K562 (cell line): Measurements from ENCODE around the gene DCAF17. TPM values are rescaled to one million over a fixed set of nuclear protein-coding genes. Genes with fewer than 3 reads are reported as not detected.

Experiments
- ARID4B ChIP-seq: sonication (generic); formaldehyde crosslinking; IDR thresholded peaks from 2 replicates; pipeline ENCODE4 v1.8.0; 2022; ENCODE audit warnings: mild to moderate bottlenecking, missing genetic modification reagents
- BRD9 ChIP-seq: fragments of 450-650 bp; IDR thresholded peaks from 2 replicates; pipeline ENCODE4 v1.6.1; 2018; ENCODE audit warnings: low read depth; ENCODE audit not compliant: partially characterized antibody
- BRF1 ChIP-seq: IDR thresholded peaks from 3 replicates; pipeline ENCODE4 v1.6.1; 2011; ENCODE audit warnings: borderline replicate concordance, mild to moderate bottlenecking; ENCODE audit not compliant: insufficient read length; ENCODE audit errors: extremely low read depth
- COPS2 ChIP-seq: fragments of 450-650 bp; conservative IDR thresholded peaks from 2 replicates; pipeline ENCODE4 v1.6.1; 2016; ENCODE audit warnings: mild to moderate bottlenecking, moderate library complexity
- DMBX1 ChIP-seq: fragments of 250-450 bp; sonication (Bioruptor Pico); IDR thresholded peaks from 2 replicates; pipeline ENCODE4 v1.8.0; 2022; ENCODE audit warnings: inconsistent platforms, mild to moderate bottlenecking, moderate library complexity, borderline replicate concordance
- E2F8 ChIP-seq: fragments of 450-650 bp; IDR thresholded peaks from 2 replicates; pipeline ENCODE4 v1.7.1; 2018; ENCODE audit warnings: mild to moderate bottlenecking, low read depth; ENCODE audit not compliant: partially characterized antibody
- EHMT2 ChIP-seq: fragments of 450-650 bp; IDR thresholded peaks from 2 replicates; pipeline ENCODE4 v1.6.1; 2018; ENCODE audit warnings: antibody characterized with exemption
- EP400 ChIP-seq: fragments of 450-650 bp; IDR thresholded peaks from 2 replicates; pipeline ENCODE4 v1.6.1; 2017; ENCODE audit warnings: antibody characterized with exemption, mild to moderate bottlenecking, moderate library complexity
- ETV5 ChIP-seq: sonication (generic); formaldehyde crosslinking; IDR thresholded peaks from 2 replicates; pipeline ENCODE4 v1.4.0; 2020; ENCODE audit warnings: low read depth, mild to moderate bottlenecking, missing genetic modification reagents
- FOXA1 ChIP-seq: fragments of 450-650 bp; IDR thresholded peaks from 2 replicates; pipeline ENCODE4 v1.6.1; 2016; ENCODE audit warnings: mild to moderate bottlenecking, borderline replicate concordance
- FOXA3 ChIP-seq, 2 experiments: fragments of 450-650 bp in 1 of 2; sonication (generic) in 1 of 2; formaldehyde crosslinking; IDR thresholded peaks in 1 of 2; conservative IDR thresholded peaks in 1 of 2; 2 replicates each; pipeline versions ENCODE4 v1.4.0 to v1.8.0; 2020 to 2022; ENCODE audit warnings: mild to moderate bottlenecking in 2 of 2, missing genetic modification reagents in 1 of 2
- JUNB ChIP-seq: fragments of 450-650 bp; formaldehyde crosslinking; conservative IDR thresholded peaks from 2 replicates; pipeline ENCODE4 v1.4.0; 2020; ENCODE audit warnings: mild to moderate bottlenecking
- KLF13 ChIP-seq: fragments of 450-650 bp; IDR thresholded peaks from 2 replicates; pipeline ENCODE4 v1.6.1; 2016; ENCODE audit warnings: missing genetic modification characterization, low read depth, mild to moderate bottlenecking, missing compliant biosample characterization, moderate library complexity, borderline replicate concordance
- MEF2A ChIP-seq: IDR thresholded peaks from 2 replicates; pipeline ENCODE4 v1.6.1; 2011; ENCODE audit warnings: low read depth, mild to moderate bottlenecking, low read length, moderate library complexity; ENCODE audit not compliant: control insufficient read depth
- NR2C2 ChIP-seq, 2 experiments: fragments of 200-800 bp in 1 of 2; sonication (Bioruptor generic) in 1 of 2; sonication (generic) in 1 of 2; formaldehyde crosslinking in 1 of 2; IDR thresholded peaks; 2 replicates each; pipeline versions ENCODE4 v1.6.1 to v1.8.0; 2016 to 2022; ENCODE audit warnings: mild to moderate bottlenecking in 1 of 2, missing compliant biosample characterization in 1 of 2, missing genetic modification characterization in 1 of 2, missing genetic modification reagents in 1 of 2
- RFX5 ChIP-seq: IDR thresholded peaks from 2 replicates; pipeline ENCODE4 v1.6.1; 2011; ENCODE audit warnings: low read depth, mild to moderate bottlenecking, improper control_type of control experiment, low read length
- USF2 ChIP-seq: sonication (generic); formaldehyde crosslinking; IDR thresholded peaks from 2 replicates; pipeline ENCODE4 v1.5.0; 2020; ENCODE audit warnings: missing genetic modification reagents
- YY1 ChIP-seq, 3 experiments: IDR thresholded peaks; 2 replicates each; pipeline ENCODE4 v1.6.1; 2011; ENCODE audit warnings: low read length in 2 of 3, mild to moderate bottlenecking in 2 of 3, moderate library complexity in 2 of 3, borderline replicate concordance in 1 of 3, control low read depth in 1 of 3, low read depth in 1 of 3; ENCODE audit not compliant: insufficient read depth in 3 of 3, insufficient replicate concordance in 2 of 3, control insufficient read depth in 1 of 3, insufficient read length in 1 of 3; ENCODE audit errors: extremely low read depth in 1 of 3
- ZC3H4 ChIP-seq: sonication (generic); formaldehyde crosslinking; IDR thresholded peaks from 2 replicates; pipeline ENCODE4 v1.9.0; 2021; ENCODE audit warnings: missing genetic modification reagents, borderline replicate concordance
- ZNF184 ChIP-seq: sonication (generic); formaldehyde crosslinking; IDR thresholded peaks from 2 replicates; pipeline ENCODE4 v1.5.0; 2020; ENCODE audit warnings: missing genetic modification reagents
- ZNF444 ChIP-seq: fragments of 250-450 bp; sonication (Bioruptor Pico); IDR thresholded peaks from 2 replicates; pipeline ENCODE4 v1.4.0; 2020; ENCODE audit warnings: mild to moderate bottlenecking, moderate library complexity
- polyA plus RNA-seq, 8 experiments: library from polyadenylated mRNA; depleted of rRNA in 4 of 8; stranded (reverse) in 5 of 8; unstranded in 3 of 8; fragments of >200 nt; fragmentation: Nextera tagmentation in 2 of 8; fragmentation: Illumina TruSeq in 1 of 8; extraction: Ambion mirVana in 2 of 8; extraction: Trizol in 1 of 8; gene quantifications; 2 replicates each; pipeline versions ENCODE4 v1.2.1 to v1.2.3, GENCODE V29; 2011 to 2014; ENCODE audit warnings: inconsistent platforms in 1 of 8, missing spikeins in 1 of 8
- total RNA-seq, 7 experiments: library from RNA; depleted of rRNA in 6 of 7; stranded (reverse); fragments of >200 nt in 6 of 7; fragmentation: Illumina TruSeq in 2 of 7; extraction: Trizol in 2 of 7; gene quantifications; 2 replicates each; pipeline versions ENCODE4 v1.2.1 to v1.2.3, GENCODE V29; 2011 to 2021; ENCODE audit warnings: low replicate concordance in 1 of 7

Gene DCAF17
- total and polyA plus RNA-seq, 9 of the 15 experiments (the other 6 are each of a cell fraction or from before 2014, with no cell fraction given): 10.0 to 38.5 (median 27.1) TPM

- TF ChIP-seq ARID4B (CRISPR knock-in tag): no peak
- no peak for TF ChIP-seq MEF2A
- peak; percentile 92 for TF ChIP-seq NR2C2 (CRISPR knock-in tag; IDR thresholded peaks at IDR 0.05)
- no peak for TF ChIP-seq NR2C2 (tag; IDR thresholded peaks at IDR 0.05)
- peak in 1 of 3 experiments; percentile 60 for TF ChIP-seq YY1 (IDR thresholded peaks at IDR 0.05; ENCODE audit: borderline replicate concordance in 1 of 3, control insufficient read depth in 1 of 3, extremely low read depth in 1 of 3, insufficient read depth in 3 of 3, insufficient read length in 1 of 3, insufficient replicate concordance in 2 of 3, low read depth in 1 of 3, low read length in 2 of 3)
- TF ChIP-seq RFX5: no peak
- no peak for TF ChIP-seq ZNF444 (CRISPR knock-in tag)
- no peak for TF ChIP-seq ZNF184 (CRISPR knock-in tag)
- no peak for TF ChIP-seq FOXA1
- TF ChIP-seq E2F8: no peak
- no peak; a peak in 1 of 4 replicates for TF ChIP-seq FOXA3 (CRISPR knock-in tag; conservative IDR thresholded peaks at IDR 0.05 in 1 of 2, IDR thresholded peaks at IDR 0.05 in 1 of 2)
- TF ChIP-seq BRD9: no peak
- no peak for TF ChIP-seq DMBX1 (CRISPR knock-in tag)
- TF ChIP-seq EHMT2: no peak
- TF ChIP-seq COPS2: no peak
- TF ChIP-seq KLF13 (tag): no peak; the same call in 1 of the 2 replicates
- TF ChIP-seq ETV5 (CRISPR knock-in tag): no peak
- no peak for TF ChIP-seq USF2
- no peak for TF ChIP-seq BRF1
- no peak for TF ChIP-seq JUNB (CRISPR knock-in tag)
- TF ChIP-seq ZC3H4 (CRISPR knock-in tag): no peak
- peak; percentile 99 for TF ChIP-seq EP400
These were observed 338 bp upstream of the DCAF17 start, which contains the start of gene METTL8 (continued) for GRCh38 chr2:171433763-171434012.
